ENCODE data around the gene KY. TPM values are rescaled to one million over a fixed set of nuclear protein-coding genes. Genes with fewer than 3 reads are reported as not detected.
"Not testable (repeated sequence)": the region's sequence is repeated elsewhere in the genome, so short reads cannot be mapped to it uniquely, and the experiment has no call there.

Gene KY
- total RNA-seq, 1 experiment from 2014 or later, result 0.05 TPM

DNA sequence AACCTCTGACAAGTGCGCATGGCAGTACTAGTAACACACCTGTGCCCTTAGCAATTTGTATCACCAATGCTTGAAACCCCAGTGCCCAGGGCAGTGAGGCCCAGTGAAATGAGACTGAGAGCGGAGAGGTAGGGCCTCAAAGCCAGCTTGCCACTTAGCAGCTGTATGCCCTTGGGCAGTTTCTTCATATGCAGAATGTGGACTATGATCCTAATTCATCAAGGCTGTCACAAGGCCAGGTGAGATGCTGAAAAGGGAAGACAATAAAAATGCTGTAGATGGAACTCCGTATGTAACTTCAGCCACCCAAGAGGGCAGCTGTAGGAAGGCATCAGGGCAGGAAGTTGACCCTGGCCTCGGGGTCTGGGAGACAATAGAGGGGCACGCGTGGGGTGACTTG, 74.4 kb downstream of the KY start:
- Histone ChIP-seq H3K9me3 (replicated peaks) (no peaks in the 10 kb centered on the region), H3K27me3 (replicated peaks) (no peaks in the 10 kb centered on the region), H3K4me1 (replicated peaks) (no peaks in the 10 kb centered on the region), H3K36me3 (no peaks in the 10 kb centered on the region), H3K4me3 (no peak overlapping the region), H3K27ac (no peak overlapping the region)
- DNase-seq (ENCODE audit: low read depth in 1 of 2, low spot score in 2 of 2), result no peak

DNA sequence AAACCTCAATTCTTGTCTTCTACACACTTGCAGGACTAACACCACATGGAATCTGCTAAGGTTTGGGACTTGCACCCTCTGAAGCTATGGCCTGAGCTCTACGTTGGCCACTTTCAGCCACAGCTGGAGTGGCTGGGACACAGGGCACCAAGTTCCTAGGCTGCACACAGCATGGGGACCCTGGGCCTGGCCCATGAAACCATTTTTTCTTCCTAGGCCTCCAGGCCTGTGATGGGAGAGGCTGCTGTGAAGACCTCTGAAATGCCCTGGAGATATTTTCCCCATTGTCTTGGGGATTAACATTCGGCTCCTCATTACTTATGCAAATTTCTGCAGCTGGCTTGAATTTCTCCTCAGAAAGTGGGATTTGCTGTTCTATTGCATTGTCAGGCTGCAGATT, 80.9 kb downstream of the KY start:
- not testable (repeated sequence) for H3K27me3 ChIP-seq (replicated peaks); H3K4me3 ChIP-seq; DNase-seq (ENCODE audit: low read depth in 1 of 2, low spot score in 2 of 2); H3K9me3 ChIP-seq (replicated peaks); H3K4me1 ChIP-seq (replicated peaks); H3K27ac ChIP-seq; H3K36me3 ChIP-seq

DNA sequence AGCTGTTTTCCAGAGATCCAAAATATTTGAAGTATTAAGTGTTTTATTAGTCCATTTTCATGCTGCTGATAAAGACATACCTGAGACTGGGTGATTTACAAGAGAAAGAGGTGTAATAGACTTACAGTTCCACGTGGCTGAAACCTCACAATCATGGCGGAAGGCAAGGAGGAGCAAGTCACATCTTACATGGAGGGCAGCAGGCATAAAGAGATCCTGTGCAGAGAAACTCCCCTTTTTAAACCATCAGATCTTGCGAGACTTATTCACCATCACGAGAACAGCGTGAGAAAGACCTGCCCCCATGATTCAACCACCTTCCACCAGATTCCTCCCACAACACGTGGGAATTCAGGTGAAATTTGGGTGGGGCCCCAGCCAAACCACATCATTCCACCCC, 82.0 kb downstream of the KY start:
- no peak overlapping the region for H3K27ac ChIP-seq
- no peaks in the 10 kb centered on the region for H3K27me3 ChIP-seq (replicated peaks)
- H3K36me3 ChIP-seq, result no peaks in the 10 kb centered on the region
- H3K4me3 ChIP-seq, result no peak overlapping the region
- no peaks in the 10 kb centered on the region for H3K9me3 ChIP-seq (replicated peaks)
- no peak for DNase-seq (ENCODE audit: low read depth in 1 of 2, low spot score in 2 of 2)
- H3K4me1 ChIP-seq (replicated peaks), result no peaks in the 10 kb centered on the region

DNA sequence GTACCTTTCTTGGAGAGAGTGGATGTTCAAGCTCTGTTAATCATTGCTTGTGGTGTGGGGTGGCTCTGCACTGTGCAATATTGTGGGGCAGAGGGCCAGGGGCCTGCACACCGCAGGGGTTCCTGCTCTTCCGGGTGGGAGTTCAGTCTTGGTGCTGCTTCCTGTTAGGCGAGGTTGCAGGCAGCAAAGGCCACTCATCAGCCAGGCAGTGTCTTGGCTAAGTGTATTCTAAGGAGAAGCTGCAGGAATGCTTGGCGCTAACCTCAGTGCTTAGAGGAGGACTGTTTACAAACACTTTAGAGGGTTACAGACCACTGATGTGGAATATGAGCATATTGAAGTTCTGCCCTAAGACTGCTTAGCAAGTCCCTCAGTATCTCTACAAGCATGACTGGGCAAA, 83.2 kb downstream of the KY start:
- Histone ChIP-seq H3K36me3 (no peaks in the 10 kb centered on the region), H3K4me1 (replicated peaks) (no peaks in the 10 kb centered on the region), H3K9me3 (replicated peaks) (no peaks in the 10 kb centered on the region), H3K27ac (no peak overlapping the region), H3K4me3 (no peak overlapping the region), H3K27me3 (replicated peaks) (no peaks in the 10 kb centered on the region)
- DNase-seq (ENCODE audit: low read depth in 1 of 2, low spot score in 2 of 2), result no peak

DNA sequence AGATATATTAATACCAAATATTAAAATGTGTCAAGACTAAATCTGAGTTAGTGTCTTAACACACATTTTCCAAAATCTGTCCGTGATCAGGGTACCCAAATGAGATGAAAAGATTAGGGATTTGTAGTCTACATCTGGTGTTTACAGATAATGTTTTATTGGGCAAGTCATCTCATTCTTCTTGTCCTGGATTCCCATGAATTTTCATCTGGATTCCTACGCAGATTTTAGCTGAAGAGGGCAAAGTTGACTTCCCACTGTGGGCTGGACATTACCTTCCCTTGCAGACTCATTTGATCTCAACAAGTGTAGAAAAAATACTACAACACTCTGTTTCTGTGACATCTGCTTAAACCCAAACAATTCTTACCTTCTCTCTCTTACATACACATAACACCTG, 85.8 kb downstream of the KY start:
- H3K4me1 ChIP-seq (replicated peaks), result no peaks in the 10 kb centered on the region
- no peak overlapping the region for H3K4me3 ChIP-seq
- no peak overlapping the region for H3K27ac ChIP-seq
- H3K27me3 ChIP-seq (replicated peaks), result no peaks in the 10 kb centered on the region
- H3K9me3 ChIP-seq (replicated peaks), result no peaks in the 10 kb centered on the region
- H3K36me3 ChIP-seq, result no peaks in the 10 kb centered on the region
- no peak for DNase-seq (ENCODE audit: low read depth in 1 of 2, low spot score in 2 of 2)

DNA sequence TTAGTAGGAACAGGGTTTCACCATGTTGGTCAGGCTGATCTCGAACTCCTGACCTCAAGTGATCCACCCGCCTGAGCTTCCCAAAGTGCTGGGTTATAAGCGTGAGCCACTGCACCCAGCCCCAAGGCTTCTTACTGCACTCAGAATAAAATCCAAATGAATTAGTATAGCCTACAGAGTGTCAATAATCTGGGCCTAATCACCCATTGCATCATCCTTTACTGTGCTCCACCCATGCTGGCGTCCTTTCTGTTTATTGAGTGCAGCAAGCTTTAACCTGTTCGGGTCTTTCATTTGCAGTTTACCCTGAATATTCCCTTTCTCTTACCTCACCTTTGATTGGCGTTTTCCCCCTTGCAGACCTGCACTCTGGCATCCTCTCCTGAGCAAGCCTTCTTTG, 87.2 kb downstream of the KY start:
- H3K27ac ChIP-seq, result no peak overlapping the region
- H3K9me3 ChIP-seq (replicated peaks), result no peaks in the 10 kb centered on the region
- no peaks in the 10 kb centered on the region for H3K4me1 ChIP-seq (replicated peaks)
- no peaks in the 10 kb centered on the region for H3K27me3 ChIP-seq (replicated peaks)
- H3K4me3 ChIP-seq, result no peak overlapping the region
- DNase-seq (ENCODE audit: low read depth in 1 of 2, low spot score in 2 of 2), result no peak
- no peaks in the 10 kb centered on the region for H3K36me3 ChIP-seq

DNA sequence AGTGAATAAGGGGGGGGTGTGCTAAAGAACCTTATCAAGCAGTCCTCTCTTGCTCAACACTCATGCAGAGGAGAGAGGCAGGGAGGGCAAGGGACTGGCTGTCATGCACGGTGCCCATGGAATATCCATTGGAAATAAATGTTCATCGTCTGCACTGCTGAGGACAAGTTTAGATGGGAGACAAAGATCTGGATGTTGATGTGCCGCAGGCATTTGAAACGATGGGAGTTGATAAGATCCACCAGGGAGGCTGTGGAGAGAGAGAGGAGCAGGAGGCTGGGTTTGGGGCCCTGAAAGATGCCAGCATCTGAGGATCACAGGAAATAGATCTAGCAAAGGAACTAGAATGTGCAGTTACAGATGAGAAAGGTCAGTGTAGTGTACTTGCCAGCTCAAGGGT, 88.8 kb downstream of the KY start:
- no peaks in the 10 kb centered on the region for H3K4me1 ChIP-seq (replicated peaks)
- H3K4me3 ChIP-seq, result no peak overlapping the region
- no peak overlapping the region for H3K27ac ChIP-seq
- no peaks in the 10 kb centered on the region for H3K27me3 ChIP-seq (replicated peaks)
- no peaks in the 10 kb centered on the region for H3K36me3 ChIP-seq
- DNase-seq (ENCODE audit: low read depth in 1 of 2, low spot score in 2 of 2), result no peak
- no peaks in the 10 kb centered on the region for H3K9me3 ChIP-seq (replicated peaks)

DNA sequence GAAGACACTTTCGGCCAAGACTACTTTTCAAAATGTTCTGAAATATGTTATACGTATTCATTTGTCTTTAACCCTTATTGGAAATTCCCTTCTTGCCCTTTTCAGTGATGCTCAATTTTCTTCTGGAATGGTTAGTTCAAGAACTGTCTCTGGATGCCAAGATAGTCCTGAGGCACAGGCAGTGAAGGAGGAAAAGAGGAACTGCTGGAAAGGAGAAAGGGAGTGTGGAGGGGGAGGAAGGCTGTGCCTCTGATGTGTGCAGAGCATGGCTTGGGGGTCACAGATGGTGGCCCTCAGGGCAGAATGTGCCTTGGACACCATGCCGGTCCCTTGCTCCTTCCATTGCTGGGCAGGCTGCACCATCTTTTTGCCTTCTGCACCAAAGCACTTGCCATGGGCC, 91.2 kb downstream of the KY start:
- no peaks in the 10 kb centered on the region for H3K4me1 ChIP-seq (replicated peaks)
- DNase-seq (ENCODE audit: low read depth in 1 of 2, low spot score in 2 of 2), result no peak
- H3K36me3 ChIP-seq, result no peaks in the 10 kb centered on the region
- no peak overlapping the region for H3K27ac ChIP-seq
- no peaks in the 10 kb centered on the region for H3K9me3 ChIP-seq (replicated peaks)
- H3K4me3 ChIP-seq, result no peak overlapping the region
- H3K27me3 ChIP-seq (replicated peaks), result no peaks in the 10 kb centered on the region

Other genes starting within 250 kb of the KY start
- gene ANAPC13, start 165.0 kb downstream of the KY start, total RNA-seq (2014; rRNA removed; shearing (Covaris generic)), result 81.9 and 109 TPM in 2 replicates
- 14.8 and 18.8 TPM in 2 replicates for gene CEP63, start 165.0 kb downstream of the KY start, total RNA-seq (2014; rRNA removed; shearing (Covaris generic))
- not detected in 2 replicates for gene EPHB1, start 144.2 kb upstream of the KY start, total RNA-seq (2014; rRNA removed; shearing (Covaris generic))